ENCODE data around the gene GOLM1.

- TF ChIP-seq EZH2phosphoT487 (IDR thresholded peaks at IDR 0.05; ENCODE audit: insufficient read depth, low read depth) (no peak), EZH2 (IDR thresholded peaks at IDR 0.05; ENCODE audit: insufficient read depth, poor library complexity, severe bottlenecking) (no peak)
Observed at GRCh38 chr9:86102626-86103025, 3.3 kb upstream of the GOLM1 start.
